Motor neuron (in vitro differentiated cells): Measurements from ENCODE around the gene C19orf81. TPM values are rescaled to one million over a fixed set of nuclear protein-coding genes. Genes with fewer than 3 reads are reported as not detected.

Experiments used
- ATAC-seq, 8 experiments: fragments of 200-7000 bp; cut with Tn5 transposase; replicated peaks in 6 of 8; 2 replicates each; pipeline ENCODE4 v1.8.0; 2021; ENCODE audit warnings: mild to moderate bottlenecking in 8 of 8, moderate library complexity in 8 of 8
- H3K27ac ChIP-seq, 2 donors: fragments of 250-450 bp; sonication (Bioruptor Pico); 2 replicates each; pipeline ENCODE4 v1.9.0; 2021; ENCODE audit warnings: antibody characterized with exemption in 2 of 2, mild to moderate bottlenecking in 2 of 2, moderate library complexity in 1 of 2
- H3K4me1 ChIP-seq, 2 donors: fragments of 250-450 bp; sonication (Bioruptor Pico); replicated peaks in 1 of 2; 2 replicates each; pipeline ENCODE4 v1.6.1; 2021; ENCODE audit warnings: antibody characterized with exemption in 2 of 2, mild to moderate bottlenecking in 2 of 2, moderate library complexity in 1 of 2
- H3K4me3 ChIP-seq, 5 donors: fragments of 250-450 bp; sonication (Bioruptor Pico); 2 replicates each; pipeline ENCODE4 v1.9.0; 2021; ENCODE audit warnings: antibody characterized with exemption in 5 of 5, mild to moderate bottlenecking in 5 of 5, moderate library complexity in 4 of 5
- WGBS, 10 experiments: fragments of 450-650 bp; shearing (Covaris generic); methylation state at CpG; one replicate each; pipeline ENCODE4 v1.0.0; 2022; 5-methylcytosine and 5-hydroxymethylcytosine counted together
- in situ Hi-C, 9 experiments: fragments of 400-800 bp; cut with MboI; loops; one replicate each; pipeline ENCODE4 v1.15.0; 2021; ENCODE audit warnings: low sequenced_read_pairs in 9 of 9, low pct_unique_long_range_greater_than_20kb in 2 of 9; ENCODE audit not compliant: unreplicated experiment in 9 of 9
- total RNA-seq, 8 experiments: library from RNA; unstranded; fragments of 300-600 nt; gene quantifications; 2 replicates each; pipeline versions ENCODE4 v1.2.3 to v1.2.4, GENCODE V29; 2022

C19orf81 gene
- total RNA-seq, 8 experiments from 2014 or later = 1.3 to 10.9 (median 6.4) TPM; not detected in 2

GRCh38 chr19:50666346-50667176 lies 17.3 kb downstream of the C19orf81 start:
- ATAC-seq = peak in 5 of 8 experiments; percentile 5 to 17 (median 13)
- peaks cover 0 to 6% of the 10 kb centered on the region in 2 donors for H3K4me1 ChIP-seq
- H3K27ac ChIP-seq = no peak overlapping the region
- H3K4me3 ChIP-seq = no peak overlapping the region
- WGBS, 10 experiments = no CpG with 5 or more reads among the region's 47 CpGs
- in situ Hi-C loops = no loop called here

- in situ Hi-C loops = no loop called here
- no peak overlapping the region for H3K27ac ChIP-seq
- peak overlapping the region in 1 of 5 donors; percentile 4 for H3K4me3 ChIP-seq
- peak in 4 of 8 experiments; percentile 4 to 28 (median 16) for ATAC-seq
- peaks cover 0 to 6% of the 10 kb centered on the region in 2 donors for H3K4me1 ChIP-seq
- 0% methylated on average over 3 of the region's 56 CpGs; no CpG with 5 or more reads in 9 of the 10 experiments for WGBS, 10 experiments
Measured at GRCh38 chr19:50667177-50667758, 18.0 kb downstream of the C19orf81 start.

- WGBS, 10 experiments = no CpG with 5 or more reads among the region's 58 CpGs
- Histone ChIP-seq H3K4me3 (no peak overlapping the region), H3K4me1 (peaks cover 0 to 6% of the 10 kb centered on the region in 2 donors), H3K27ac (no peak overlapping the region)
- in situ Hi-C loops = no loop called here
- peak in 6 of 8 experiments; percentile 5 to 17 (median 7) for ATAC-seq
Measured at GRCh38 chr19:50667759-50668231, 18.6 kb downstream of the C19orf81 start.

GRCh38 chr19:50668416-50668815 lies 19.2 kb downstream of the C19orf81 start:
- peak in 4 of 8 experiments; percentile 7 to 12 (median 10) for ATAC-seq
- H3K27ac ChIP-seq = no peak overlapping the region
- in situ Hi-C loops = no loop called here

GRCh38 chr19:50668879-50669278 lies 19.6 kb downstream of the C19orf81 start:
- Histone ChIP-seq H3K4me3 (no peak overlapping the region), H3K4me1 (peaks cover 0 to 6% of the 10 kb centered on the region in 2 donors), H3K27ac (no peak overlapping the region)
- in situ Hi-C loops = no loop called here
- ATAC-seq = peak in 1 of 8 experiments; percentile 12
- WGBS, 10 experiments = no CpG with 5 or more reads among the region's 20 CpGs

More at GRCh38 chr19:50668416-50668815, 19.2 kb downstream of the C19orf81 start:
- WGBS, 10 experiments = no CpG with 5 or more reads among the region's 49 CpGs
- Histone ChIP-seq H3K4me3 (no peak overlapping the region), H3K4me1 (peaks cover 0 to 6% of the 10 kb centered on the region in 2 donors)

GRCh38 chr19:50669302-50670101 lies 20.3 kb downstream of the C19orf81 start:
- Histone ChIP-seq H3K4me1 (peaks cover 0 to 6% of the 10 kb centered on the region in 2 donors), H3K27ac (no peak overlapping the region), H3K4me3 (no peak overlapping the region)
- ATAC-seq = peak in 3 of 8 experiments; percentile 15 to 34 (median 31)
- in situ Hi-C loops = no loop called here
- WGBS, 10 experiments = 29 to 61% (median 41%) methylated on average over 2 to 15 of the region's 23 CpGs; no CpG with 5 or more reads in 2 of the 10 experiments

GRCh38 chr19:50670102-50670380 lies 20.8 kb downstream of the C19orf81 start:
- no peak overlapping the region for H3K27ac ChIP-seq
- no peak for ATAC-seq
- WGBS, 10 experiments = 0 to 100% (median 33%) methylated on average over 1 to 4 of the region's 5 CpGs; no CpG with 5 or more reads in 4 of the 10 experiments
- H3K4me1 ChIP-seq = peaks cover 0 to 6% of the 10 kb centered on the region in 2 donors
- H3K4me3 ChIP-seq = no peak overlapping the region
- in situ Hi-C loops = no loop called here

- Histone ChIP-seq H3K4me1 (no peaks in the 10 kb centered on the region), H3K4me3 (no peak overlapping the region), H3K27ac (no peak overlapping the region)
- WGBS, 10 experiments = 13 to 80% (median 68%) methylated on average over 2 to 4 of the region's 15 CpGs; no CpG with 5 or more reads in 6 of the 10 experiments
- in situ Hi-C loops = no loop called here
- no peak for ATAC-seq
Measured at GRCh38 chr19:50673118-50673517, 23.9 kb downstream of the C19orf81 start.

- no peak for ATAC-seq
- Histone ChIP-seq H3K4me3 (no peak overlapping the region), H3K4me1 (no peaks in the 10 kb centered on the region), H3K27ac (no peak overlapping the region)
- WGBS, 10 experiments = 0 to 100% (median 40%) methylated on average over 1 of the region's 1 CpG; no CpG with 5 or more reads in 7 of the 10 experiments
- in situ Hi-C loops = loop anchor here in 1 of 9 experiments (25.0 kb wide), 1 partner anchor 314 kb away; the partner anchor contains the start of gene NAPSA
Measured at GRCh38 chr19:50676625-50677197, 27.5 kb downstream of the C19orf81 start.

GRCh38 chr19:50677636-50678035 lies 28.4 kb downstream of the C19orf81 start:
- Histone ChIP-seq H3K4me1 (no peaks in the 10 kb centered on the region), H3K27ac (no peak overlapping the region), H3K4me3 (no peak overlapping the region)
- no peak for ATAC-seq
- WGBS, 10 experiments = 50 to 100% (median 80%) methylated on average over 1 to 5 of the region's 5 CpGs; no CpG with 5 or more reads in 3 of the 10 experiments
- in situ Hi-C loops = loop anchor here in 1 of 9 experiments (25.0 kb wide), 1 partner anchor 315 kb away; the partner anchor contains the start of gene NAPSA

GRCh38 chr19:50678323-50678722 lies 29.1 kb downstream of the C19orf81 start:
- Histone ChIP-seq H3K4me1 (no peaks in the 10 kb centered on the region), H3K4me3 (no peak overlapping the region), H3K27ac (no peak overlapping the region)
- no peak for ATAC-seq
- in situ Hi-C loops = loop anchor here in 1 of 9 experiments (25.0 kb wide), 1 partner anchor 316 kb away; the partner anchor contains the start of gene NAPSA
- WGBS, 10 experiments = no CpG with 5 or more reads among the region's 3 CpGs
